ENCODE results near the gene UHMK1. TPM values are rescaled to one million over a fixed set of nuclear protein-coding genes. Genes with fewer than 3 reads are reported as not detected.

UHMK1 gene
- total RNA-seq, 2 experiments from 2014 or later, result 44.7 to 45.6 TPM

DNA sequence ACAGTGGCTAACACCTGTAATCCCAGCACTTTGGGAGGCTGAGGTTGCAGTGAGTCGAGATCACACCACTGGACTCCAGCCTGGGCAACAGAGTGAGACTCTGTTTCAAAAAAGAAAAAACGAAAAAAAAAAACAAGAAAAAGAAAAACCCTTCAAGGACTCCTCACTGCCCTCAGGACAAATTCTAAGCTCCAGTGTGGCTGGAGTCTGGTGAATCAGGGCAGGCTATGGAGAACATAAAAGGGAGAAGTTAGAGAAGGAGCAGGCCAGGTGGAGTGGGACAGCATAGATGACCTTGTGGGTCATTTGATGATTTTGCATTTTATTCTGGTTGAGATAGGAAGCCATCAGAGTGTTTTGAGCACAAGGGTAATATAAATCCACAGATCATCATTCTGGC, 51.4 kb downstream of the UHMK1 start:
- no peak overlapping the region for H3K27ac Mint-ChIP-seq
- H3K9me3 Mint-ChIP-seq, result peaks cover 2% of the 10 kb centered on the region
- ATAC-seq, result no peak
- TF ChIP-seq, protein P1, sequence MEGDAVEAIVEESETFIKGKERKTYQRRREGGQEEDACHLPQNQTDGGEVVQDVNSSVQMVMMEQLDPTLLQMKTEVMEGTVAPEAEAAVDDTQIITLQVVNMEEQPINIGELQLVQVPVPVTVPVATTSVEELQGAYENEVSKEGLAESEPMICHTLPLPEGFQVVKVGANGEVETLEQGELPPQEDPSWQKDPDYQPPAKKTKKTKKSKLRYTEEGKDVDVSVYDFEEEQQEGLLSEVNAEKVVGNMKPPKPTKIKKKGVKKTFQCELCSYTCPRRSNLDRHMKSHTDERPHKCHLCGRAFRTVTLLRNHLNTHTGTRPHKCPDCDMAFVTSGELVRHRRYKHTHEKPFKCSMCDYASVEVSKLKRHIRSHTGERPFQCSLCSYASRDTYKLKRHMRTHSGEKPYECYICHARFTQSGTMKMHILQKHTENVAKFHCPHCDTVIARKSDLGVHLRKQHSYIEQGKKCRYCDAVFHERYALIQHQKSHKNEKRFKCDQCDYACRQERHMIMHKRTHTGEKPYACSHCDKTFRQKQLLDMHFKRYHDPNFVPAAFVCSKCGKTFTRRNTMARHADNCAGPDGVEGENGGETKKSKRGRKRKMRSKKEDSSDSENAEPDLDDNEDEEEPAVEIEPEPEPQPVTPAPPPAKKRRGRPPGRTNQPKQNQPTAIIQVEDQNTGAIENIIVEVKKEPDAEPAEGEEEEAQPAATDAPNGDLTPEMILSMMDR (IDR thresholded peaks at IDR 0.05), result no peak
- no peaks in the 10 kb centered on the region for H3K27me3 Mint-ChIP-seq
- H3K36me3 Mint-ChIP-seq (ENCODE audit: low read depth), result peaks cover 3% of the 10 kb centered on the region
- POLR2A ChIA-PET, result no interaction called here
- no peak for DNase-seq
- H3K4me3 Mint-ChIP-seq, result no peak overlapping the region
- intact Hi-C loops (cut with micrococcal nuclease), result no loop called here
- CTCF ChIA-PET, result no interaction called here
- no peaks in the 10 kb centered on the region for H3K4me1 Mint-ChIP-seq (ENCODE audit: low read depth)

DNA sequence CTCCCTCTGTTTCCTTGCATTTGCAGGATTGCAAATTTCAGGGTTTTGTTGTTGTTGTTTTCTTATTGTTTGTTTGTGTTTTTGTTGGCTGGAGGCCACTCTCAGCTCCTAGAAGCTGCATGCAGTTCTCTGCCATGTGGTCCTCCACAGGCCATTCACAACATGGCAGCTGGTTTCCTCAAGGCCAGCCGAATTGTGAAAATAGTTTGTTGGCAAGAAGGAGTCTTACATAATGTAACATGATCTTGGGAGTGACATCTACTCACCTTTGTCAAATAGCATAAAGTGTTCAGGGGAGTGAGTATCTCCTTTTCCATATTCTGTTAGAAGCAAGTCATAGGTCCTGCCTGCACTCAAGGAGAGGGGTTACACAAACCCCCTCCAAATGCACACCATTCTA, 53.3 kb downstream of the UHMK1 start:
- ChIA-PET POLR2A (no interaction called here), CTCF (interaction anchor here (1.0 kb wide), 1 partner anchor 25 kb away, joined by 3 read pairs; no protein-coding TSS in a partner anchor)
- H3K36me3 Mint-ChIP-seq (ENCODE audit: low read depth), result no peaks in the 10 kb centered on the region
- H3K27me3 Mint-ChIP-seq, result no peaks in the 10 kb centered on the region
- DNase-seq (no peak), ATAC-seq (no peak)
- no peaks in the 10 kb centered on the region for H3K9me3 Mint-ChIP-seq
- TF ChIP-seq, protein P1 (IDR thresholded peaks at IDR 0.05), result no peak
- intact Hi-C loops (cut with micrococcal nuclease), result no loop called here
- H3K27ac Mint-ChIP-seq, result no peak overlapping the region
- H3K4me3 Mint-ChIP-seq, result no peak overlapping the region
- no peaks in the 10 kb centered on the region for H3K4me1 Mint-ChIP-seq (ENCODE audit: low read depth)

DNA sequence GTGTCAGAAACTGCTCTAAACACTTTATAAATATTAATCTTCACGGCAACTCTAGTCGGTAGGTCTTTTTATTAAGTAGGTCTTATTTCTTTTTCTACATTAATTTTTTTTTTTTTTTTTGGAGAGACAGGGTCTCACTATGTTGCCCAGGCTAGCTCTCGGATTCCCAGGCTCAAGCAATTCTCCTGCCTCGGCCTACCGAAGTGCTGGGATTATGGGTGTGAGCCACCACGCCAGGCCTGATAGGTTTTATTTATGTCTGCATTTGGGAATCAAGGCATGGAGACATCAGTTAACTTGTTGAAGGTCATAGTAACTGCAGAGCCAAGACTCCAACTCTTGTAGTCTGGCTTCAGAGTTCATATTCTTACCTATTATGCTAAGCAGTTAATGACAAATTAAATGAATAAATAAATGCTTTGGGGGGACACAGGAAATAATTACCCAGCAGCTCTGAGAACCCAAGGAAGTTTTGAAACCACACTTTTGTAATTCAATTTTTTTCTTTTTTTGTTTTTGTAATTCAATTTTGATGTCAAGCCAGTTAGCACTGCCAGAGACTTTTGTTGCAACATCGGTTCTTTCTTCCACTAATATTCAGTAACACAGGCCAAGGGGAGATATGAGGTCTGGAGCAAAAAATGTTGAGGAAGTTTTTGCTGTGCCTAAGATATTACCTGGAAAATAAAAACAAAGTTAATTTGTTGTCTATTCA, 54.5 kb downstream of the UHMK1 start:
- Mint-ChIP-seq H3K4me1 (ENCODE audit: low read depth) (no peaks in the 10 kb centered on the region), H3K4me3 (no peak overlapping the region), H3K27me3 (no peaks in the 10 kb centered on the region), H3K36me3 (ENCODE audit: low read depth) (no peaks in the 10 kb centered on the region), H3K9me3 (no peaks in the 10 kb centered on the region), H3K27ac (no peak overlapping the region)
- ChIA-PET POLR2A (no interaction called here), CTCF (no interaction called here)
- no peak for DNase-seq
- ATAC-seq, result no peak
- TF ChIP-seq, protein P1 (IDR thresholded peaks at IDR 0.05), result no peak
- intact Hi-C loops (cut with micrococcal nuclease), result no loop called here

DNA sequence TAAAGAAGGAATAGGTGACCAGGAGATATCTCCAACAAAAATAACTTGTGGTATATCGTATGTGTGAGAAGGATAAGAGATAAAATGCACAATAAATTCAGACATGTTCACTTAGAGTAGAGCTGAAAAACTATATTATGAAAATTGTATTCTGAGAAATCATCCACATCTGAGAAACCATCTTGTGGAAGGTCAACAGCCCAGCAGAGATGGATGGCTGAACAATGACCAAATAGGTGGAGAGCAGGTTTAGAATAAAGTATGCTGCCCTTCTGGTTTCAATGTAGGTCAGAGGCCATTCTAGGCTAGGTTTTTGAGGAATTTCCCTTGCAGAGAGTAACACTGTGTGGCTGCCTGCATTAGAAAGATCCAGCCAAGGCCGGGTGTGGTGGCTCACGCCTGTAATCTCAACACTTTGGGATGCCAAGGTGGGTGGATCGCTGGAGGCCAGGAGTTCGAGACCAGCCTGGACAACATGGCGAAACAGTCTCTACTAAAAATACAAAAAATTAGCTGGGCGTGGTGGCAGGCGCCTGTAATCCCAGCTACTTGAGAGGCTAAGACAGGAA, 55.1 kb downstream of the UHMK1 start:
- Mint-ChIP-seq H3K27ac (no peak overlapping the region), H3K27me3 (no peaks in the 10 kb centered on the region), H3K9me3 (no peaks in the 10 kb centered on the region), H3K4me3 (no peak overlapping the region), H3K4me1 (ENCODE audit: low read depth) (no peaks in the 10 kb centered on the region), H3K36me3 (ENCODE audit: low read depth) (no peaks in the 10 kb centered on the region)
- TF ChIP-seq, protein P1 (IDR thresholded peaks at IDR 0.05), result no peak
- DNase-seq, result no peak
- POLR2A ChIA-PET, result no interaction called here
- ATAC-seq, result no peak
- CTCF ChIA-PET, result no interaction called here
- intact Hi-C loops (cut with micrococcal nuclease), result no loop called here

GRCh38 chr1:162554258-162554657, 56.6 kb downstream of the UHMK1 start:
- Mint-ChIP-seq H3K27ac (no peak overlapping the region), H3K36me3 (ENCODE audit: low read depth) (no peaks in the 10 kb centered on the region), H3K4me1 (ENCODE audit: low read depth) (no peaks in the 10 kb centered on the region), H3K9me3 (no peaks in the 10 kb centered on the region), H3K4me3 (no peak overlapping the region), H3K27me3 (no peaks in the 10 kb centered on the region)
- CTCF ChIA-PET, result no interaction called here
- intact Hi-C loops (cut with micrococcal nuclease), result no loop called here
- POLR2A ChIA-PET, result no interaction called here
- TF ChIP-seq, protein P1 (IDR thresholded peaks at IDR 0.05), result no peak
- ATAC-seq (no peak), DNase-seq (no peak)
